K562 (cell line): ENCODE measurements around the gene CLCN6. TPM values are rescaled to one million over a fixed set of nuclear protein-coding genes. Genes with fewer than 3 reads are reported as not detected.

ENCODE experiments used
- CBFA2T3 ChIP-seq: fragments of 450-650 bp; IDR thresholded peaks from 2 replicates; pipeline ENCODE4 v1.6.1; 2017
- DACH1 ChIP-seq: fragments of 450-650 bp; IDR thresholded peaks from 2 replicates; pipeline ENCODE4 v1.6.1; 2018; ENCODE audit not compliant: partially characterized antibody
- FOXM1 ChIP-seq, 2 experiments: fragments of 450-650 bp in 1 of 2; sonication (generic) in 1 of 2; formaldehyde crosslinking in 1 of 2; IDR thresholded peaks; 2 replicates each; pipeline versions ENCODE4 v1.6.1 to v1.9.0; 2017 to 2022; ENCODE audit warnings: low read depth in 2 of 2, mild to moderate bottlenecking in 2 of 2, missing genetic modification reagents in 1 of 2, moderate library complexity in 1 of 2
- JUN ChIP-seq, 2 experiments: sonication (generic) in 1 of 2; formaldehyde crosslinking in 1 of 2; IDR thresholded peaks; 2 replicates each; pipeline versions ENCODE4 v1.6.1 to v1.8.0; 2012 to 2022; ENCODE audit warnings: borderline replicate concordance in 2 of 2, mild to moderate bottlenecking in 2 of 2, improper control_type of control experiment in 1 of 2, low read depth in 1 of 2, low read length in 1 of 2, missing genetic modification reagents in 1 of 2
- MAZ ChIP-seq, 2 experiments: fragments of 450-650 bp in 1 of 2; sonication (generic) in 1 of 2; formaldehyde crosslinking; IDR thresholded peaks in 1 of 2; conservative IDR thresholded peaks in 1 of 2; 2 replicates each; pipeline versions ENCODE4 v1.4.0 to v1.5.0; 2020; ENCODE audit warnings: mild to moderate bottlenecking in 1 of 2, missing genetic modification reagents in 1 of 2
- MTA2 ChIP-seq: fragments of 450-650 bp; IDR thresholded peaks from 2 replicates; pipeline ENCODE4 v1.6.1; 2016; ENCODE audit warnings: low read depth
- NR2C2 ChIP-seq, 2 experiments: fragments of 200-800 bp in 1 of 2; sonication (Bioruptor generic) in 1 of 2; sonication (generic) in 1 of 2; formaldehyde crosslinking in 1 of 2; IDR thresholded peaks; 2 replicates each; pipeline versions ENCODE4 v1.6.1 to v1.8.0; 2016 to 2022; ENCODE audit warnings: mild to moderate bottlenecking in 1 of 2, missing compliant biosample characterization in 1 of 2, missing genetic modification characterization in 1 of 2, missing genetic modification reagents in 1 of 2
- POLR2A ChIP-seq: fragments of 450-650 bp; conservative IDR thresholded peaks from 2 replicates; pipeline ENCODE4 v1.6.1; 2016
- SMAD4 ChIP-seq: fragments of 250-450 bp; sonication (Bioruptor Pico); conservative IDR thresholded peaks from 2 replicates; pipeline ENCODE4 v1.8.0; 2021; ENCODE audit warnings: inconsistent platforms, mild to moderate bottlenecking, moderate library complexity
- YY1 ChIP-seq, 3 experiments: IDR thresholded peaks; 2 replicates each; pipeline ENCODE4 v1.6.1; 2011; ENCODE audit warnings: low read length in 2 of 3, mild to moderate bottlenecking in 2 of 3, moderate library complexity in 2 of 3, borderline replicate concordance in 1 of 3, control low read depth in 1 of 3, low read depth in 1 of 3; ENCODE audit not compliant: insufficient read depth in 3 of 3, insufficient replicate concordance in 2 of 3, control insufficient read depth in 1 of 3, insufficient read length in 1 of 3; ENCODE audit errors: extremely low read depth in 1 of 3
- polyA plus RNA-seq, 8 experiments: library from polyadenylated mRNA; depleted of rRNA in 4 of 8; stranded (reverse) in 5 of 8; unstranded in 3 of 8; fragments of >200 nt; fragmentation: Nextera tagmentation in 2 of 8; fragmentation: Illumina TruSeq in 1 of 8; extraction: Ambion mirVana in 2 of 8; extraction: Trizol in 1 of 8; gene quantifications; 2 replicates each; pipeline versions ENCODE4 v1.2.1 to v1.2.3, GENCODE V29; 2011 to 2014; ENCODE audit warnings: inconsistent platforms in 1 of 8, missing spikeins in 1 of 8
- total RNA-seq, 7 experiments: library from RNA; depleted of rRNA in 6 of 7; stranded (reverse); fragments of >200 nt in 6 of 7; fragmentation: Illumina TruSeq in 2 of 7; extraction: Trizol in 2 of 7; gene quantifications; 2 replicates each; pipeline versions ENCODE4 v1.2.1 to v1.2.3, GENCODE V29; 2011 to 2021; ENCODE audit warnings: low replicate concordance in 1 of 7
- TF ChIP-seq, protein P1 (sequence below): fragments of 250-450 bp; sonication (Bioruptor Pico); IDR thresholded peaks from 2 replicates; pipeline ENCODE4 v1.4.0; 2020
- TF ChIP-seq, protein P2 (sequence below), 2 experiments: fragments of 450-650 bp in 1 of 2; IDR thresholded peaks; 2 replicates each; pipeline ENCODE4 v1.6.1; 2011 to 2017; ENCODE audit warnings: low read depth in 2 of 2, antibody characterized with exemption in 1 of 2, borderline replicate concordance in 1 of 2, low read length in 1 of 2, mild to moderate bottlenecking in 1 of 2, mixed read lengths in 1 of 2; ENCODE audit not compliant: control insufficient read depth in 1 of 2
- TF ChIP-seq, protein P3 (sequence below): fragments of 450-650 bp; formaldehyde crosslinking; IDR thresholded peaks from 2 replicates; pipeline ENCODE4 v1.4.0; 2022; ENCODE audit warnings: missing genetic modification characterization

Gene CLCN6
- total and polyA plus RNA-seq, 9 of the 15 experiments (the other 6 are each of a cell fraction or from before 2014, with no cell fraction given) = 2.0 to 21.8 (median 13.6) TPM

DNA sequence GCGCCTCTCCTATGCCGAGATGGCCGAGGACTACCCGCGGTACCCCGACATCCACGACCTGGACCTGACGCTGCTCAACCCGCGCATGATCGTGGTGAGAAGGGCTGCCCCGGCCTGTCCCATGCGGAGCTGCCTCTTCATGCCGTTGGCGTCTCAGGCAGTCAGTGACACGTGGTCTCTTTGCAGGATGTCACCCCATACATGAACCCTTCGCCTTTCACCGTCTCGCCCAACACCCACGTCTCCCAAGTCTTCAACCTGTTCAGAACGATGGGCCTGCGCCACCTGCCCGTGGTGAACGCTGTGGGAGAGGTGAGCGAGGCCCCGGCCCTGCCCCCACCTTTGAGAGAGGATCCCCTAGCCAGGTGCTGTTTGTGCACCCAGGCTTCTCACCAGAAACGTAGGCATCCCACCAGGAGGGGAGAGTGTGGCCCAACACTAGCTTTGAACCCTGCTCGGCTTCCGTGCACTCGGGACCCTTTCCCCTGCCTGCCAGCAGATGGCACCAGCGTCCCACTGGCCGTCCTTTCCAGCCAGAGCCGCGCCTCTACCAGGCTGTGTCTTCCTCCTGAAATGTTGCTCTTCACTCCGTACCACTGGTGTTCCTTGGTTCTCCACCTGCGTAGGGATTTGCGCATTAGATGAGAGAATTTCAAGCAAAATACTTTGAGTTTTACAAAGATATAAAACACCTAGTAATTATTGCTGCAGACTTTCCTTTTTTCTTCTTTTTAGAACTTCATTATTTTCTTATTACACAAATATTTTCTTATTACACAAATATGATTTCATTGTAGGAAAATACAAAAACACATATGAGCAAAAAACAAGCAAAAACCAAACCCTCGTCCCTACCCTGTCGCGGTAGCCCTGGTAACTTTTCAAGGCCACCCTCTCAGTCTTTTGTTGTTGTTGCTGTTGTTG is 32.6 kb downstream of the CLCN6 start (continued):
- TF ChIP-seq, protein P1, sequence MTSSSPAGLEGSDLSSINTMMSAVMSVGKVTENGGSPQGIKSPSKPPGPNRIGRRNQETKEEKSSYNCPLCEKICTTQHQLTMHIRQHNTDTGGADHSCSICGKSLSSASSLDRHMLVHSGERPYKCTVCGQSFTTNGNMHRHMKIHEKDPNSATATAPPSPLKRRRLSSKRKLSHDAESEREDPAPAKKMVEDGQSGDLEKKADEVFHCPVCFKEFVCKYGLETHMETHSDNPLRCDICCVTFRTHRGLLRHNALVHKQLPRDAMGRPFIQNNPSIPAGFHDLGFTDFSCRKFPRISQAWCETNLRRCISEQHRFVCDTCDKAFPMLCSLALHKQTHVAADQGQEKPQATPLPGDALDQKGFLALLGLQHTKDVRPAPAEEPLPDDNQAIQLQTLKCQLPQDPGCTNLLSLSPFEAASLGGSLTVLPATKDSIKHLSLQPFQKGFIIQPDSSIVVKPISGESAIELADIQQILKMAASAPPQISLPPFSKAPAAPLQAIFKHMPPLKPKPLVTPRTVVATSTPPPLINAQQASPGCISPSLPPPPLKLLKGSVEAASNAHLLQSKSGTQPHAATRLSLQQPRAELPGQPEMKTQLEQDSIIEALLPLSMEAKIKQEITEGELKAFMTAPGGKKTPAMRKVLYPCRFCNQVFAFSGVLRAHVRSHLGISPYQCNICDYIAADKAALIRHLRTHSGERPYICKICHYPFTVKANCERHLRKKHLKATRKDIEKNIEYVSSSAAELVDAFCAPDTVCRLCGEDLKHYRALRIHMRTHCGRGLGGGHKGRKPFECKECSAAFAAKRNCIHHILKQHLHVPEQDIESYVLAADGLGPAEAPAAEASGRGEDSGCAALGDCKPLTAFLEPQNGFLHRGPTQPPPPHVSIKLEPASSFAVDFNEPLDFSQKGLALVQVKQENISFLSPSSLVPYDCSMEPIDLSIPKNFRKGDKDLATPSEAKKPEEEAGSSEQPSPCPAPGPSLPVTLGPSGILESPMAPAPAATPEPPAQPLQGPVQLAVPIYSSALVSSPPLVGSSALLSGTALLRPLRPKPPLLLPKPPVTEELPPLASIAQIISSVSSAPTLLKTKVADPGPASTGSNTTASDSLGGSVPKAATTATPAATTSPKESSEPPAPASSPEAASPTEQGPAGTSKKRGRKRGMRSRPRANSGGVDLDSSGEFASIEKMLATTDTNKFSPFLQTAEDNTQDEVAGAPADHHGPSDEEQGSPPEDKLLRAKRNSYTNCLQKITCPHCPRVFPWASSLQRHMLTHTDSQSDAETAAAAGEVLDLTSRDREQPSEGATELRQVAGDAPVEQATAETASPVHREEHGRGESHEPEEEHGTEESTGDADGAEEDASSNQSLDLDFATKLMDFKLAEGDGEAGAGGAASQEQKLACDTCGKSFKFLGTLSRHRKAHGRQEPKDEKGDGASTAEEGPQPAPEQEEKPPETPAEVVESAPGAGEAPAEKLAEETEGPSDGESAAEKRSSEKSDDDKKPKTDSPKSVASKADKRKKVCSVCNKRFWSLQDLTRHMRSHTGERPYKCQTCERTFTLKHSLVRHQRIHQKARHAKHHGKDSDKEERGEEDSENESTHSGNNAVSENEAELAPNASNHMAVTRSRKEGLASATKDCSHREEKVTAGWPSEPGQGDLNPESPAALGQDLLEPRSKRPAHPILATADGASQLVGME (CRISPR knock-in tag) = 0 out of 2 replicates have a peak, but pooled peaks have one; percentile 26
- TF ChIP-seq, protein P2, sequence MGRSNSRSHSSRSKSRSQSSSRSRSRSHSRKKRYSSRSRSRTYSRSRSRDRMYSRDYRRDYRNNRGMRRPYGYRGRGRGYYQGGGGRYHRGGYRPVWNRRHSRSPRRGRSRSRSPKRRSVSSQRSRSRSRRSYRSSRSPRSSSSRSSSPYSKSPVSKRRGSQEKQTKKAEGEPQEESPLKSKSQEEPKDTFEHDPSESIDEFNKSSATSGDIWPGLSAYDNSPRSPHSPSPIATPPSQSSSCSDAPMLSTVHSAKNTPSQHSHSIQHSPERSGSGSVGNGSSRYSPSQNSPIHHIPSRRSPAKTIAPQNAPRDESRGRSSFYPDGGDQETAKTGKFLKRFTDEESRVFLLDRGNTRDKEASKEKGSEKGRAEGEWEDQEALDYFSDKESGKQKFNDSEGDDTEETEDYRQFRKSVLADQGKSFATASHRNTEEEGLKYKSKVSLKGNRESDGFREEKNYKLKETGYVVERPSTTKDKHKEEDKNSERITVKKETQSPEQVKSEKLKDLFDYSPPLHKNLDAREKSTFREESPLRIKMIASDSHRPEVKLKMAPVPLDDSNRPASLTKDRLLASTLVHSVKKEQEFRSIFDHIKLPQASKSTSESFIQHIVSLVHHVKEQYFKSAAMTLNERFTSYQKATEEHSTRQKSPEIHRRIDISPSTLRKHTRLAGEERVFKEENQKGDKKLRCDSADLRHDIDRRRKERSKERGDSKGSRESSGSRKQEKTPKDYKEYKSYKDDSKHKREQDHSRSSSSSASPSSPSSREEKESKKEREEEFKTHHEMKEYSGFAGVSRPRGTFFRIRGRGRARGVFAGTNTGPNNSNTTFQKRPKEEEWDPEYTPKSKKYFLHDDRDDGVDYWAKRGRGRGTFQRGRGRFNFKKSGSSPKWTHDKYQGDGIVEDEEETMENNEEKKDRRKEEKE (IDR thresholded peaks at IDR 0.05; ENCODE audit: borderline replicate concordance in 1 of 2, control insufficient read depth in 1 of 2, low read depth in 2 of 2, low read length in 1 of 2) = no peak
- peak in 1 of 3 experiments; percentile 22 for TF ChIP-seq YY1 (IDR thresholded peaks at IDR 0.05; ENCODE audit: borderline replicate concordance in 1 of 3, control insufficient read depth in 1 of 3, extremely low read depth in 1 of 3, insufficient read depth in 3 of 3, insufficient read length in 1 of 3, insufficient replicate concordance in 2 of 3, low read depth in 1 of 3, low read length in 2 of 3)
- TF ChIP-seq DACH1 = no peak
- no peak for TF ChIP-seq FOXM1 (IDR thresholded peaks at IDR 0.05; ENCODE audit: low read depth)
- no peak for TF ChIP-seq FOXM1 (CRISPR knock-in tag; IDR thresholded peaks at IDR 0.05; ENCODE audit: low read depth)
- TF ChIP-seq SMAD4 (CRISPR knock-in tag) = 0 out of 2 replicates have a peak, but pooled peaks have one; percentile 51
- TF ChIP-seq MAZ (CRISPR knock-in tag; conservative IDR thresholded peaks at IDR 0.05 in 1 of 2, IDR thresholded peaks at IDR 0.05 in 1 of 2) = peak in 1 of 2 experiments; percentile 30; a peak in 1 of 4 replicates
- no peak for TF ChIP-seq MTA2
- no peak for TF ChIP-seq POLR2A
- TF ChIP-seq, protein P3, sequence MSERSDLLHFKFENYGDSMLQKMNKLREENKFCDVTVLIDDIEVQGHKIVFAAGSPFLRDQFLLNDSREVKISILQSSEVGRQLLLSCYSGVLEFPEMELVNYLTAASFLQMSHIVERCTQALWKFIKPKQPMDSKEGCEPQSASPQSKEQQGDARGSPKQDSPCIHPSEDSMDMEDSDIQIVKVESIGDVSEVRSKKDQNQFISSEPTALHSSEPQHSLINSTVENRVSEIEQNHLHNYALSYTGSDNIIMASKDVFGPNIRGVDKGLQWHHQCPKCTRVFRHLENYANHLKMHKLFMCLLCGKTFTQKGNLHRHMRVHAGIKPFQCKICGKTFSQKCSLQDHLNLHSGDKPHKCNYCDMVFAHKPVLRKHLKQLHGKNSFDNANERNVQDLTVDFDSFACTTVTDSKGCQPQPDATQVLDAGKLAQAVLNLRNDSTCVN (CRISPR knock-in tag) = no peak
- no peak for TF ChIP-seq JUN (IDR thresholded peaks at IDR 0.05; ENCODE audit: borderline replicate concordance, low read depth, low read length)
- TF ChIP-seq JUN (CRISPR knock-in tag; IDR thresholded peaks at IDR 0.05; ENCODE audit: borderline replicate concordance) = no peak
- no peak for TF ChIP-seq CBFA2T3
- 0 out of 2 replicates have a peak, but pooled peaks have one; percentile 15 for TF ChIP-seq NR2C2 (CRISPR knock-in tag; IDR thresholded peaks at IDR 0.05)
- no peak for TF ChIP-seq NR2C2 (tag; IDR thresholded peaks at IDR 0.05)
